IMR-90 (cell line): Measurements from ENCODE around the gene ESYT3. TPM values are rescaled to one million over a fixed set of nuclear protein-coding genes. Genes with fewer than 3 reads are reported as not detected.
"Not testable (repeated sequence)": the region's sequence is repeated elsewhere in the genome, so short reads cannot be mapped to it uniquely, and the experiment has no call there.

Source experiments
- ATAC-seq: fragments of 200-7000 bp; cut with Tn5 transposase; 2 replicates; pipeline ENCODE4 v1.9.1; 2020; ENCODE audit warnings: low read depth, mild to moderate bottlenecking, moderate library complexity
- BruUV-seq: library from RNA; stranded (reverse); fragments of 400-500 nt; replicated peaks from 2 replicates; lab custom pipeline; 2021; lab: Mats Ljungman, UMichigan
- CTCF ChIA-PET: fragments of 300-600 bp; formaldehyde crosslinking; extraction: SDS; loops from one replicate; lab custom pipeline; 2021; ENCODE audit warnings: antibody characterized with exemption; lab: Yijun Ruan, JAX
- POLR2A ChIA-PET: fragments of 300-600 bp; sonication (Branson Sonifier 250); formaldehyde crosslinking; loops from one replicate; lab custom pipeline; 2022; ENCODE audit warnings: antibody characterized with exemption; ENCODE audit not compliant: unreplicated experiment; lab: Charles Lee
- DNase-seq: peaks from one replicate; pipeline ENCODE4 v3.0.0; 2013
- H2AFZ ChIP-seq: replicated peaks from 2 replicates; pipeline ENCODE3; 2013; ENCODE audit warnings: low read length, mild to moderate bottlenecking; ENCODE audit not compliant: poor library complexity
- H2AK5ac ChIP-seq: 2 replicates; pipeline ENCODE4 v1.6.1; 2013; ENCODE audit warnings: low read depth, low read length, inconsistent platforms
- H2AK9ac ChIP-seq: replicated peaks from 2 replicates; pipeline ENCODE3; 2013; ENCODE audit warnings: mild to moderate bottlenecking, low read depth, low read length, moderate library complexity; ENCODE audit not compliant: poor library complexity
- H2BK120ac ChIP-seq: 2 replicates; pipeline ENCODE4 v1.6.1; 2013; ENCODE audit warnings: low read depth, low read length, inconsistent platforms
- H2BK15ac ChIP-seq: 3 replicates; pipeline ENCODE4 v1.6.1; 2013; ENCODE audit warnings: low read depth, low read length, inconsistent platforms
- H2BK20ac ChIP-seq: 2 replicates; pipeline ENCODE4 v1.6.1; 2013; ENCODE audit warnings: low read depth, mild to moderate bottlenecking, inconsistent platforms, low read length, moderate library complexity
- H2BK5ac ChIP-seq: 2 replicates; pipeline ENCODE4 v1.6.1; 2013; ENCODE audit warnings: mild to moderate bottlenecking, low read depth, low read length, inconsistent platforms; ENCODE audit not compliant: poor library complexity, severe bottlenecking
- H3K14ac ChIP-seq: replicated peaks from 2 replicates; pipeline ENCODE4 v1.6.1; 2013; ENCODE audit warnings: low read depth, low read length, inconsistent platforms
- H3K18ac ChIP-seq: 2 replicates; pipeline ENCODE4 v1.6.1; 2013; ENCODE audit warnings: low read depth, low read length, control low read depth
- H3K23ac ChIP-seq: 2 replicates; pipeline ENCODE4 v1.6.1; 2013; ENCODE audit warnings: low read depth, low read length, inconsistent platforms
- H3K27ac ChIP-seq: 2 replicates; pipeline ENCODE4 v1.5.1; 2013; ENCODE audit warnings: mild to moderate bottlenecking, control low read depth, low read length; ENCODE audit not compliant: insufficient read depth
- H3K27me3 ChIP-seq: 2 replicates; pipeline ENCODE4 v1.6.1; 2013; ENCODE audit warnings: low read length; ENCODE audit not compliant: control insufficient read depth, insufficient read depth
- H3K36me3 ChIP-seq: 2 replicates; pipeline ENCODE4 v1.6.1; 2013; ENCODE audit warnings: low read length, mixed read lengths; ENCODE audit not compliant: control insufficient read depth, insufficient read depth
- H3K4ac ChIP-seq: 2 replicates; pipeline ENCODE4 v1.6.1; 2013; ENCODE audit warnings: low read depth, low read length, inconsistent platforms
- H3K4me1 ChIP-seq: 2 replicates; pipeline ENCODE4 v1.6.1; 2013; ENCODE audit warnings: low read length, mixed read lengths; ENCODE audit not compliant: control insufficient read depth, insufficient read depth
- H3K4me2 ChIP-seq: 2 replicates; pipeline ENCODE4 v1.6.1; 2013; ENCODE audit warnings: low read depth, mild to moderate bottlenecking, control low read depth, low read length, moderate library complexity
- H3K4me3 ChIP-seq: 2 replicates; pipeline ENCODE4 v1.5.1; 2013; ENCODE audit warnings: low read depth, mild to moderate bottlenecking, control low read depth, low read length, moderate library complexity; ENCODE audit not compliant: insufficient read depth
- H3K56ac ChIP-seq: 2 replicates; pipeline ENCODE4 v1.6.1; 2013; ENCODE audit warnings: low read length, inconsistent platforms; ENCODE audit not compliant: insufficient read depth; ENCODE audit errors: extremely low read depth
- H3K79me1 ChIP-seq, 2 experiments: 2 replicates each; pipeline ENCODE4 v1.6.1; 2013; ENCODE audit warnings: low read length in 2 of 2, inconsistent platforms in 1 of 2, low read depth in 1 of 2
- H3K9ac ChIP-seq: 2 replicates; pipeline ENCODE4 v1.6.1; 2013; ENCODE audit warnings: low read depth, low read length, control low read depth
- H3K9me1 ChIP-seq: 2 replicates; pipeline ENCODE4 v1.6.1; 2013; ENCODE audit warnings: low read length, inconsistent platforms; ENCODE audit not compliant: insufficient read depth
- H3K9me3 ChIP-seq: 2 replicates; pipeline ENCODE4 v1.6.1; 2013; ENCODE audit warnings: low read length; ENCODE audit not compliant: control insufficient read depth, insufficient read depth
- H4K20me1 ChIP-seq: 2 replicates; pipeline ENCODE4 v1.6.1; 2013; ENCODE audit warnings: low read length, inconsistent platforms; ENCODE audit not compliant: insufficient read depth
- H4K5ac ChIP-seq: 2 replicates; pipeline ENCODE4 v1.6.1; 2013; ENCODE audit warnings: mild to moderate bottlenecking, low read depth, low read length, control low read depth
- H4K8ac ChIP-seq, 2 experiments: 2 replicates each; pipeline ENCODE4 v1.6.1; 2013; ENCODE audit warnings: low read depth in 2 of 2, low read length in 2 of 2, control low read depth in 1 of 2, inconsistent platforms in 1 of 2
- H4K91ac ChIP-seq: 2 replicates; pipeline ENCODE4 v1.6.1; 2013; ENCODE audit warnings: low read depth, low read length, inconsistent platforms; ENCODE audit not compliant: insufficient read depth
- MXI1 ChIP-seq: IDR thresholded peaks from 2 replicates; pipeline ENCODE4 v1.6.1; 2012; ENCODE audit warnings: low read depth, mild to moderate bottlenecking, low read length, moderate library complexity, borderline replicate concordance
- POLR2A ChIP-seq: IDR thresholded peaks from 2 replicates; pipeline ENCODE4 v1.6.1; 2012; ENCODE audit warnings: mild to moderate bottlenecking, low read depth, low read length
- WGBS, 2 experiments: methylation state at CpG; one replicate each; pipeline versions ENCODE4 v1.1.5 to v1.1.7; 2013; ENCODE audit warnings: missing lambda C conversion rate in 2 of 2; ENCODE audit not compliant: insufficient read length in 1 of 2; ENCODE audit errors: extremely low coverage in 2 of 2; 5-methylcytosine and 5-hydroxymethylcytosine counted together
- dilution Hi-C: fragments of 300-500 bp; cut with HindIII; formaldehyde crosslinking; loops from one replicate; pipeline ENCODE4 v1.14.3; 2018; ENCODE audit warnings: low sequenced_read_pairs; ENCODE audit not compliant: unreplicated experiment
- in situ Hi-C: fragments of 300-500 bp; cut with MboI; formaldehyde crosslinking; loops from 3 replicates; pipeline ENCODE4 v1.14.3; 2019; ENCODE audit warnings: low sequenced_read_pairs, inconsistent platforms, mixed read lengths
- intact Hi-C: fragments of 100-400 bp; cut with micrococcal nuclease; formaldehyde crosslinking; loops from 2 replicates; pipeline ENCODE4 v1.10.0; 2022
- polyA plus RNA-seq, 3 experiments: library from polyadenylated mRNA; depleted of rRNA; stranded (reverse); fragments of >200 nt; gene quantifications; 2 replicates each; pipeline ENCODE4 v1.2.3, GENCODE V29; 2012; ENCODE audit warnings: low replicate concordance in 1 of 3
- total RNA-seq: library from RNA; depleted of rRNA; stranded (reverse); fragments of >200 nt; gene quantifications from 2 replicates; pipeline ENCODE4 v1.2.3, GENCODE V29; 2012
- TF ChIP-seq, protein P1 (sequence below): conservative IDR thresholded peaks from 2 replicates; pipeline ENCODE4 v1.5.1; 2012; ENCODE audit warnings: mild to moderate bottlenecking, low read depth, low read length, improper control_type of control experiment

Gene ESYT3
- total and polyA plus RNA-seq, 2 of the 4 experiments (the other 2 are of a cell fraction) = under 0.01 to 0.02 TPM

- H3K18ac ChIP-seq = no peak overlapping the region
- no peak overlapping the region for H3K56ac ChIP-seq
- H3K4me2 ChIP-seq = no peak overlapping the region
- DNase-seq (peak; percentile 39), ATAC-seq (peak; percentile 45)
- no peak overlapping the region for H2BK20ac ChIP-seq
- dilution Hi-C loops (no loop called here), intact Hi-C loops (no loop called here), in situ Hi-C loops (no loop called here)
- no peak overlapping the region for H3K14ac ChIP-seq
- no peak overlapping the region for H2BK15ac ChIP-seq
- peaks cover 13% of the 10 kb centered on the region; the same call in 1 of the 2 replicates for H3K9me1 ChIP-seq
- H2AK5ac ChIP-seq = no peak overlapping the region
- no TSS peak for BruUV-seq
- 17% methylated on average over 1 of the region's 9 CpGs; no CpG with 5 or more reads in 1 of the 2 experiments for WGBS, 2 experiments
- POLR2A ChIA-PET = no interaction called here
- peak overlapping the region; percentile 67 for H2AFZ ChIP-seq
- no peak overlapping the region for H2AK9ac ChIP-seq
- no peak overlapping the region for H3K23ac ChIP-seq
- no peak overlapping the region for H2BK120ac ChIP-seq
- H4K91ac ChIP-seq = no peak overlapping the region
- no peak overlapping the region for H3K4ac ChIP-seq
- no peak overlapping the region for H3K27ac ChIP-seq
- H3K36me3 ChIP-seq = no peaks in the 10 kb centered on the region
- peaks cover 6% of the 10 kb centered on the region for H3K4me1 ChIP-seq
- H3K4me3 ChIP-seq = no peak overlapping the region
- H4K5ac ChIP-seq = no peak overlapping the region
- H3K79me1 ChIP-seq = no peaks in the 10 kb centered on the region
- TF ChIP-seq, protein P1, sequence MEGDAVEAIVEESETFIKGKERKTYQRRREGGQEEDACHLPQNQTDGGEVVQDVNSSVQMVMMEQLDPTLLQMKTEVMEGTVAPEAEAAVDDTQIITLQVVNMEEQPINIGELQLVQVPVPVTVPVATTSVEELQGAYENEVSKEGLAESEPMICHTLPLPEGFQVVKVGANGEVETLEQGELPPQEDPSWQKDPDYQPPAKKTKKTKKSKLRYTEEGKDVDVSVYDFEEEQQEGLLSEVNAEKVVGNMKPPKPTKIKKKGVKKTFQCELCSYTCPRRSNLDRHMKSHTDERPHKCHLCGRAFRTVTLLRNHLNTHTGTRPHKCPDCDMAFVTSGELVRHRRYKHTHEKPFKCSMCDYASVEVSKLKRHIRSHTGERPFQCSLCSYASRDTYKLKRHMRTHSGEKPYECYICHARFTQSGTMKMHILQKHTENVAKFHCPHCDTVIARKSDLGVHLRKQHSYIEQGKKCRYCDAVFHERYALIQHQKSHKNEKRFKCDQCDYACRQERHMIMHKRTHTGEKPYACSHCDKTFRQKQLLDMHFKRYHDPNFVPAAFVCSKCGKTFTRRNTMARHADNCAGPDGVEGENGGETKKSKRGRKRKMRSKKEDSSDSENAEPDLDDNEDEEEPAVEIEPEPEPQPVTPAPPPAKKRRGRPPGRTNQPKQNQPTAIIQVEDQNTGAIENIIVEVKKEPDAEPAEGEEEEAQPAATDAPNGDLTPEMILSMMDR = no peak
- TF ChIP-seq MXI1 = no peak
- TF ChIP-seq POLR2A = no peak
- no peaks in the 10 kb centered on the region for H3K27me3 ChIP-seq
- no peak overlapping the region for H3K9ac ChIP-seq
- H4K20me1 ChIP-seq = no peaks in the 10 kb centered on the region
- H2BK5ac ChIP-seq = no peak overlapping the region
- H4K8ac ChIP-seq = no peak overlapping the region
- no peaks in the 10 kb centered on the region for H3K9me3 ChIP-seq
- CTCF ChIA-PET = interaction anchor here (1.0 to 2.0 kb wide), 3 partner anchors 10 to 23 kb away, joined by 3 to 8 read pairs (median 4); no protein-coding TSS in a partner anchor
These were observed 21.4 kb upstream of the ESYT3 start for GRCh38 chr3:138412821-138413551.

- H4K20me1 ChIP-seq, H3K4me1 ChIP-seq, H3K18ac ChIP-seq, H2BK120ac ChIP-seq, H3K4me2 ChIP-seq, H3K27me3 ChIP-seq, H4K5ac ChIP-seq, DNase-seq, H2BK20ac ChIP-seq, H4K8ac ChIP-seq, H2AK9ac ChIP-seq, POLR2A ChIA-PET, H3K23ac ChIP-seq, dilution Hi-C loops, H3K9me3 ChIP-seq, H3K14ac ChIP-seq, H4K91ac ChIP-seq, H2AK5ac ChIP-seq, H3K9me1 ChIP-seq, H3K27ac ChIP-seq, H2BK5ac ChIP-seq, H2AFZ ChIP-seq, BruUV-seq, H3K56ac ChIP-seq, ATAC-seq, H3K36me3 ChIP-seq, H3K9ac ChIP-seq, H3K79me1 ChIP-seq, H2BK15ac ChIP-seq, H3K4ac ChIP-seq, H3K4me3 ChIP-seq, in situ Hi-C loops: not testable (repeated sequence)
- intact Hi-C loops = loop anchor here (2.0 to 5.0 kb wide), 4 partner anchors 69 to 176 kb away; partner anchors contain the start of genes CEP70 and MRAS
- no CpG with 5 or more reads among the region's 4 CpGs for WGBS, 2 experiments
- CTCF ChIA-PET = interaction anchor here (1.5 kb wide), 1 partner anchor 11 kb away, joined by 4 read pairs; no protein-coding TSS in a partner anchor
These were observed 18.2 kb upstream of the ESYT3 start for GRCh38 chr3:138416236-138416635.
